Measurements from ENCODE around the gene BORCS6.

BORCS6 gene

GRCh38 chr17:8210761-8211458, 20.9 kb upstream of the BORCS6 start:
- no peak for DNase-seq

GRCh38 chr17:8209907-8210760, 20.2 kb upstream of the BORCS6 start, which contains the start of gene AURKB:
Gene AURKB (minus strand): TSS chr17:8210575. CDS start chr17:8210224, 351 bp downstream.
- DNase-seq, result peak; percentile 99

- no peak for DNase-seq
Observed at GRCh38 chr17:8206536-8206935, 16.6 kb upstream of the BORCS6 start.

GRCh38 chr17:8204761-8205555, 15.0 kb upstream of the BORCS6 start:
- DNase-seq, result no peak

GRCh38 chr17:8192070-8192815, 2.3 kb upstream of the BORCS6 start:
- DNase-seq, result peak; percentile 94

GRCh38 chr17:8190506-8190905, 526 bp upstream of the BORCS6 start:
- DNase-seq, result no peak

GRCh38 chr17:8189041-8189710, 804 bp downstream of the BORCS6 start:
- DNase-seq, result peak; percentile 40

GRCh38 chr17:8188263-8188839, 1.6 kb downstream of the BORCS6 start:
- no peak for DNase-seq

- DNase-seq, result peak; percentile 99
Observed at GRCh38 chr17:8187517-8188262, 2.3 kb downstream of the BORCS6 start.

GRCh38 chr17:8186787-8187516, 3.0 kb downstream of the BORCS6 start:
- peak; percentile 97 for DNase-seq

GRCh38 chr17:8186446-8186786, 3.6 kb downstream of the BORCS6 start:
- no peak for DNase-seq

- DNase-seq, result peak; percentile 89
Observed at GRCh38 chr17:8185582-8186445, 4.2 kb downstream of the BORCS6 start.

- no peak for DNase-seq
Observed at GRCh38 chr17:8176998-8177731, 12.8 kb downstream of the BORCS6 start.

GRCh38 chr17:8176197-8176940, 13.6 kb downstream of the BORCS6 start, which contains the start of gene TMEM107:
Gene TMEM107 (minus strand): TSS chr17:8176380. CDS start chr17:8176286, 94 bp downstream.
- DNase-seq, result peak; percentile 96

- DNase-seq, result no peak
Observed at GRCh38 chr17:8175795-8176196, 14.2 kb downstream of the BORCS6 start.

- DNase-seq, result no peak
Observed at GRCh38 chr17:8173871-8174322, 16.1 kb downstream of the BORCS6 start.
